GM10847 (cell line): Measurements from ENCODE around the gene FSTL5.

Experiments
- POLR2A ChIP-seq: IDR thresholded peaks from 2 replicates; pipeline ENCODE4 v1.6.1; 2011; ENCODE audit not compliant: insufficient read length; ENCODE audit errors: extremely low read depth

The FSTL5 gene

DNA sequence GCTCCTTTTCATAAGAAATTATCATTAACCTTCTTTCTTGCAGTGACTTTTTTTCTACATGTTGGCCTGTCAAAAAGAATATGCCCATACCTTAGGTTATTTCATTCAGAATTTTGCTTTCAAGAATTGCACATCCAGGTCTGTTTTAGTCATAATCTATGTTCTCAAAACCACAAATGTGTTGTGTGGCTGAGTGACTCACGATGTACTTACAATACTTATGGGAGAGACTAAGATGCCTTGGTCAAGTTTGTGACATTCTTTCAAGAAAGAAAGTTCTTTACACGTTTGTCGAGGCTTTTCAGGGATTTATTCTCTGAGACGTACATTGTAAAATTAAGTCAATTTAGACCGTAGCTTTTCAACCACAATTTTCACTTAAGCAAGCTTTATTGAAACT is 396.7 kb downstream of the FSTL5 start:
- TF ChIP-seq POLR2A, result no peak

DNA sequence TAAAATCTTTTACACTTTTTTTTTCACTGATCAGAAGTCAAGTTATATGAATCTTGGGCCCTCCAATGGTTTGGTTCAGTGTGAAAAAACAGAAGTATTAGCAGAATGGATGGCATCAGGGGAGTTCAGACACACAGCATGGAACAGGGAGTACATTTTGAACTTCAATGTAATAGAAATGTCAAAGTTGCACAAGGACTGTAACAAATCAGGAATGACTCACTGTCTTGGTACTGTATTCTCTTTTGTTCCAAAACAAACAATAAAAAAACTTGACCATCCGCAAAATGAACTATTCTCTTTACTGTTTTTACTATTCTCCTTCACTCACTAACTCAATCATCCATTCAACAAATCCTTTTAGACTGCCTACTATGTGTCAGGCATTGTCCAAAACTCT is 401.0 kb downstream of the FSTL5 start:
- no peak for TF ChIP-seq POLR2A

DNA sequence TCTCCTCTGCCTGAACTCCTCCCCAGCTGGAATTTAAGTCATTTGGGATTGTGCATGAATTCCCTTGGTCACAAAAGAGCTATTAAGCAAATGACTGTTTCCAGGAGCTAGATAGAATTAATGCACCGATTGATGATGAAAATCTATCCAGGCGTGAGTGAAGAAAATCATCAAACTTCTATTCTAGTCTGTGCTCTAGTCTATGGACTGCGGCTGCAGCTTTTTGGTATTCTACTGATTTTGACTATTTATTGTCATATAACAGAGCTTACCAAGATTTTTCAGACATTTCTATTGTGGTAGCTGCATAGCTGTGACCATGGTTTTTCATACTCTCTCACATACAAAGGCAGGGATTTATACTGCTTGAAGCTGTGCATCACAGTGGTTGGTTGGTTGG is 403.8 kb downstream of the FSTL5 start:
- no peak for TF ChIP-seq POLR2A

GRCh38 chr4:161728929-161729328 is 434.9 kb downstream of the FSTL5 start:
- no peak for TF ChIP-seq POLR2A

GRCh38 chr4:161721947-161722346 is 441.9 kb downstream of the FSTL5 start:
- TF ChIP-seq POLR2A, result no peak

DNA sequence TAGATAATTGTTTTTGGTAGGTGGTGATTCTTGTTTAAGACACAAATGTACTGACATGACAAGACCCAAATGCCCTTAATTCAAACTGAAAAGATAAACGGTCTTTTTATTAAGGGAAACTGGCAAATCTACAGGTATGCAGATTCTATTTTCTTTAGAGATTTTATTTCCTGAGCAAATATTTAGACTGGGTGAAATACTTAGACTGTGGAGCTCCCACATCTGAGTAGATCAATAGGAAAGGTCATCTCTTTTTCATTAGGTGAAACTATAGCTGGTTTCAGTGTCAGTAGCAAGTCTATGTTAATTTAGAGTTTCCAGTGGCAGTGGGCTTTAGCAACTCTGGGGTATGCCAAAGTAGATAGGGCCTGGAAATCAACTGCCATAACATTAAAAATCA is 446.7 kb downstream of the FSTL5 start:
- no peak for TF ChIP-seq POLR2A

GRCh38 chr4:161714931-161715330 is 448.9 kb downstream of the FSTL5 start:
- TF ChIP-seq POLR2A, result no peak

- no peak for TF ChIP-seq POLR2A
Measured at GRCh38 chr4:161714022-161714751, 449.6 kb downstream of the FSTL5 start.

DNA sequence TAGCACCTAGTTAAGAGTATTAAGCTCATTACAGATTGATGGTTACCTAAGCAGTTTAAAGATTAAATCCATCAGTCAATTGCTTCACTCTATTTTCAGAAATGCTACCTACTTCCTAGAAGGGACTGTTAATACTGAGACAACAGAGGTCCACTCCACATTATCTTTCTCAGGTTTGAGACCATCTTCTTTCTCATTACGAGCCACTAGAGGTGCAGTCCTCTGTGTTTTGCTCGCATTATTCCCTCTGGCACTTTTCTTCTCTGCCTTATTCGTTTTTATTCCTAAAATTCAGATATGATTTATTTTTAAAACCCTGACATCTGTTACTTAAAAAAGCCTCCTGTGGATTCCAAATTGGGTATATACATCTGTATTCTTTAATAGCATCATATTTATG is 459.1 kb downstream of the FSTL5 start:
- TF ChIP-seq POLR2A, result no peak

DNA sequence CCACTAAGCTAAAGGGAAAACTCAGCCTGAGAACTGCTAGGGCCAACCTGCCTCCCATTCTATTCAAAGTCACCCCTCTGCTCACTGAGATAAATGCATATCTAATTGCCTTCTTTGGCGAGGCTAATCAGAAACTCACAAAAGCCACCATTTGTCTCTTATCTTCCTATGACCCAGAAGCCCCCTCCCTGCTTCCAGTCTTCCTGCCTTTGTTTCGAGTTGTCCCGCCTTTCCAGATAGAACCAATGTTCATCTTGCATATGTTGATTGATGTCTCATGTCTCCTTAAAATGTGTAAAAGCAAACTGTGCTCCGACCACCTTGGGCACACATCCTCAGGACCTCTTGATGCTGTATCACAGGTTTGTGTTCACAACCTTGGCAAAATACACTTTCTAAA is 459.8 kb downstream of the FSTL5 start:
- TF ChIP-seq POLR2A, result no peak

DNA sequence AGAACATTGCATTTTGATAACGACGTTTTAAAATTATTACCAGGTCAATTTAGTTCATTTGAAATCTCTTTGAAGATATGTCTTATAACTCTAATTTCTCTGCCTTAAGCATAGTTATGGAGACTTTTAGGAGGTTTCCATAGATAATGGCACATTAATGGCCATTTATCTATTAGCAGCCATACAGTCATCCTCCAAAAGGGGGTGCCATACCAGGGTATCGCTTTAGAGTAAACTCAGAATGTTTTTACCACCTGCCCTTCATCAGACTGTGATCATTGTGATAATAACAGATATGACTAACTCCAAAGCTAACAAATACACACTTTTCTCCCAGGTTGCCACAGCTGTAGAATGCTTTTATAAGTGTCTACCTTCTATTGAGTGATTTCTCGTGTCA is 461.5 kb downstream of the FSTL5 start:
- no peak for TF ChIP-seq POLR2A

DNA sequence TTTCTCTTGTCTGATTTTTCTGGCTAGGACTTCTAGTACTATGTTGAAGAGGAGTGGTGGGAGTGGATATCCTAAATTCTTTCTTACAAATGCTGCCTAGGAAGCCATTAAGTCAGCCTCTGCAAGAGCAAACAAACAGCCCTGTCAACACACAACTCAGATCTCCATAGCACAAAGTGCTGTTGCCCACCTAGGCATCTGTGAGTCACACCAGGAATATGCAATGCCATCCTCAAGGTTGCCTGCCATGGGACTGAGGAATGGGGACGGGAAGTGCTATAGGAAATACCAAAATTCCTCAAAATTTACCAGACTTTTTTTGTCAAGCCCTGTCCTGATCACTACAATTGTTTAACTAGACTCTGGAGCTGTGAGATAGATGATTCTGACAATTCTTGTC is 466.9 kb downstream of the FSTL5 start:
- TF ChIP-seq POLR2A, result no peak

DNA sequence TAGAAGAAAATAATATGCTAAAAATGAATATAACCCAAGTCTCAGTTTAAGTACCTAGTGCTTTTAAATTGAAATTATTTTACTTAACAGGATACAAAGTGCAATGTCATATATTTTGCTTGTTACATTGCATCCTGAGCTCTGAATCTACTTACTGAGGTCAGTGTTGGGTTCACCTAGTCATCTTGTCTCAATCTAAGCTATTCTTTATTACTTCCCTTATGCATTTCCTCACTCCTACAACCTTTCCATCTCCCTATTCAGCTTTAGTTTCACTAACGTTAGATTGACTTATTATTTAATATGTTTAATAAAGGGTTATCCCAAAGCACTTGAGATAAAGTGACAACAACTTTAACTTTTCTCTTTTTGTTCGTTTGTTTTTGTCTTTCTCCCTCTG is 483.7 kb downstream of the FSTL5 start:
- no peak for TF ChIP-seq POLR2A

DNA sequence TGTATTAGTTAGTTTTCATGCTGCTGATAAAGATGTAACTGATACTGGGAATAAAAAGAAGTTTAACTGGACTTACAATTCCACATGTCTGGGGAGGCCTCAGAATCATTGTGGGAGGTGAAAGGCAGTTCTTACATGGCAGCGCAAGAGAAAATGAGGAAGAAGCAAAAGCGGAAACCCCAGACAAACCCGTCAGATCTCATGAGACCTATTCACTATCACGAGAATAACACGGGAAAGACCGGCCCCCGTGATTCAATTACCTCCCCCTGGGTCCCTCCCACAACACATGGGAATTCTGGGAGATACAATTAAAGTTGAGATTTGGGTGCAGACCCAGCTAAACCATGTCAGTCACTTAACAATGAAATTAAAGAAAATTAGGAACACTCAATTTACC is 499.1 kb downstream of the FSTL5 start:
- TF ChIP-seq POLR2A, result no peak

DNA sequence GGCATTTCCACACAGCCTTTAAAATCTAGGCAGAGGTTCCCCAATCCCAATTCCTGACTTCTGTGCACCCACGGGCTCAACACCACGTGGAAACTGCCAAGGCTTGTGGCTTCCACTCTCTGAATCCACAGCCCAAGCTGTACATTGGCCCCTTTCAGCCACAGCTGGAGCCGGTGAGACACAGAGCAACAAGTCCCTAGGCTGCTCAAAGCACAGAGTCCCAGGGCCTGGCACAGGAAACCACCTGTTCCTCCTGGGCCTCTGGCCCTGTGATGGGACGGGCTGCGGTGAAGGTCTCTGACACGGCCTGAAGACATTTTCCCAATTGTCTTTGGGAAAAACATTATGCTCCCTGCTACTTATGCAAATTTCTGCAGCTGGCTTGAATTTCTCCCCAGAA is 500.0 kb downstream of the FSTL5 start:
- TF ChIP-seq POLR2A, result no peak

DNA sequence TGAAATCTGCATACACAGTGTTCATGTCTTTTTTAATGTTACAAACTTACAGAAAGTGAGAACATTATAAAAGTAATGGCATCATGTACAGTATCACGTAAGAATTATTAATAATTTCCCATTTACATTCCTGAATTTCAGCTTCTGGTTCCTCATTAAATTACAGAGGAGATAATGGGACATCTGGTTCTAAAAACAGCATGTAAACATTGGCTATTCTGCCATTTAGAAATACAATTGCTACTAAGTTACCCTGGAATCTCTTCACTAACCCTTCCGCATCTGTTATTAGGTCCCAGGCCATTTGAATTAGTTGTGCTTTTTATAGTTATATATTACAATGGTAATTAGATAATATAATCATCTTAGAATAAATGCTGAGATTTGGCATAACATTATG is 505.1 kb downstream of the FSTL5 start:
- no peak for TF ChIP-seq POLR2A

- TF ChIP-seq POLR2A, result no peak
Measured at GRCh38 chr4:161657616-161658015, 506.2 kb downstream of the FSTL5 start.
